Measurements from ENCODE around the gene SEC31A.
"Not testable (repeated sequence)": the region's sequence is repeated elsewhere in the genome, so short reads cannot be mapped to it uniquely, and the experiment has no call there.

Gene SEC31A

GRCh38 chr4:82890901-82891706, at the start of gene SEC31A:
Gene SEC31A, minus strand, starts transcription at chr4:82891153. Its CDS starts 9,217 bp downstream, at chr4:82881936.
- peak; percentile 98 for DNase-seq (ENCODE audit: low spot score)

GRCh38 chr4:82939414-82939813, 48.5 kb upstream of the SEC31A start:
- no peak for DNase-seq (ENCODE audit: low spot score)

GRCh38 chr4:82934441-82934840, 43.5 kb upstream of the SEC31A start:
- no peak for DNase-seq (ENCODE audit: low spot score)

GRCh38 chr4:82930848-82931755, 40.1 kb upstream of the SEC31A start:
- no peak for DNase-seq (ENCODE audit: low spot score)

GRCh38 chr4:82921795-82922194, 30.8 kb upstream of the SEC31A start:
- DNase-seq (ENCODE audit: low spot score): no peak

GRCh38 chr4:82919386-82919785, 28.4 kb upstream of the SEC31A start:
- DNase-seq (ENCODE audit: low spot score): no peak

GRCh38 chr4:82918091-82918490, 27.1 kb upstream of the SEC31A start:
- no peak for DNase-seq (ENCODE audit: low spot score)

- not testable (repeated sequence) for DNase-seq (ENCODE audit: low spot score)
Observed at GRCh38 chr4:82913968-82914367, 23.0 kb upstream of the SEC31A start.

GRCh38 chr4:82913305-82913704, 22.4 kb upstream of the SEC31A start:
- no peak for DNase-seq (ENCODE audit: low spot score)

- no peak for DNase-seq (ENCODE audit: low spot score)
Observed at GRCh38 chr4:82909326-82909725, 18.4 kb upstream of the SEC31A start.

- no peak for DNase-seq (ENCODE audit: low spot score)
Observed at GRCh38 chr4:82906469-82906868, 15.5 kb upstream of the SEC31A start.

GRCh38 chr4:82905205-82905604, 14.3 kb upstream of the SEC31A start:
- peak; percentile 89 for DNase-seq (ENCODE audit: low spot score)

GRCh38 chr4:82903737-82904136, 12.8 kb upstream of the SEC31A start:
- DNase-seq (ENCODE audit: low spot score): peak; percentile 60

GRCh38 chr4:82901183-82901718, 10.3 kb upstream of the SEC31A start:
- no peak for DNase-seq (ENCODE audit: low spot score)

- peak; percentile 99 for DNase-seq (ENCODE audit: low spot score)
Observed at GRCh38 chr4:82900411-82901182, 9.6 kb upstream of the SEC31A start, which contains the start of gene THAP9. Gene THAP9, plus strand, starts transcription at chr4:82900735. Its CDS starts 68 bp downstream, at chr4:82900803.

- no peak for DNase-seq (ENCODE audit: low spot score)
Observed at GRCh38 chr4:82900066-82900410, 9.1 kb upstream of the SEC31A start.

- no peak for DNase-seq (ENCODE audit: low spot score)
Observed at GRCh38 chr4:82899374-82900065, 8.6 kb upstream of the SEC31A start.

GRCh38 chr4:82898322-82899243, 7.6 kb upstream of the SEC31A start:
- DNase-seq (ENCODE audit: low spot score): no peak

GRCh38 chr4:82896755-82897154, 5.8 kb upstream of the SEC31A start:
- no peak for DNase-seq (ENCODE audit: low spot score)

- DNase-seq (ENCODE audit: low spot score): no peak
Observed at GRCh38 chr4:82893942-82894341, 3.0 kb upstream of the SEC31A start.

Data from activated CD4-positive, alpha-beta T cell treated with anti-CD3 and anti-CD28 coated beads, Interleukin-2, Interleukin-4, amounts not matched to agents 100 ng/mL and 50 ng/mL, durations not matched to agents 16 hours and 8 hours (primary cell).